HEK293 (cell line): ENCODE results near the gene LGALS3BP.
A peak's percentile ranks its signal among the peaks of the same experiment; 100 is the strongest.

ENCODE experiments used
- CTCF ChIA-PET: fragments of 350-600 bp; formaldehyde crosslinking; extraction: SDS; loops from one replicate; lab custom pipeline; 2021; ENCODE audit warnings: antibody characterized with exemption; lab: Yijun Ruan, JAX
- POLR2A ChIA-PET: fragments of 300-600 bp; formaldehyde crosslinking; extraction: SDS; loops from one replicate; lab custom pipeline; 2020; ENCODE audit warnings: antibody characterized with exemption, inconsistent platforms; lab: Yijun Ruan, JAX
- H3K27ac ChIP-seq: fragments of 200-500 bp; sonication (Bioruptor generic); 2 replicates; pipeline ENCODE4 v1.5.1; 2014; ENCODE audit warnings: low read depth, low read length, control low read depth, inconsistent platforms; ENCODE audit errors: extremely low read depth
- H3K36me3 ChIP-seq, 2 experiments: fragments of 200-500 bp in 1 of 2; sonication (Bioruptor generic) in 1 of 2; 1 replicate in 1 of 2; 2 replicates in 1 of 2; pipeline ENCODE4 v1.5.1; 2014 to 2017; ENCODE audit warnings: inconsistent platforms in 2 of 2, low read length in 2 of 2; ENCODE audit not compliant: control insufficient read depth in 2 of 2, insufficient read depth in 1 of 2
- H3K4me1 ChIP-seq: fragments of 200-500 bp; sonication (Bioruptor generic); 2 replicates; pipeline ENCODE4 v1.5.1; 2014; ENCODE audit warnings: mild to moderate bottlenecking, low read length, inconsistent platforms; ENCODE audit not compliant: control insufficient read depth, insufficient read depth
- H3K4me3 ChIP-seq: 2 replicates; pipeline ENCODE4 v1.5.1; 2011; ENCODE audit warnings: low read depth, mild to moderate bottlenecking, control low read depth, low read length, moderate library complexity
- H3K9me3 ChIP-seq: fragments of 200-500 bp; sonication (Bioruptor generic); 2 replicates; pipeline ENCODE4 v1.5.1; 2014; ENCODE audit warnings: low read depth, low read length, inconsistent platforms; ENCODE audit not compliant: control insufficient read depth, insufficient read depth
- GLIS1 ChIP-seq: fragments of 450-650 bp; formaldehyde crosslinking; IDR thresholded peaks from 2 replicates; pipeline ENCODE4 v1.5.1; 2016; ENCODE audit warnings: missing biosample characterization, missing genetic modification characterization
- KLF17 ChIP-seq: fragments of 450-650 bp; formaldehyde crosslinking; IDR thresholded peaks from 2 replicates; pipeline ENCODE4 v1.5.1; 2016; ENCODE audit warnings: missing biosample characterization, missing genetic modification characterization
- OSR2 ChIP-seq: fragments of 450-650 bp; formaldehyde crosslinking; IDR thresholded peaks from 2 replicates; pipeline ENCODE4 v1.5.1; 2016; ENCODE audit warnings: missing biosample characterization, missing genetic modification characterization
- TCF7L2 ChIP-seq: IDR thresholded peaks from 2 replicates; pipeline ENCODE4 v1.6.1; 2011; ENCODE audit warnings: low read depth, mild to moderate bottlenecking, inconsistent platforms, low read length, moderate library complexity, borderline replicate concordance
- WT1 ChIP-seq: fragments of 450-650 bp; formaldehyde crosslinking; IDR thresholded peaks from 2 replicates; pipeline ENCODE4 v1.5.1; 2016; ENCODE audit warnings: missing biosample characterization, missing genetic modification characterization
- YY2 ChIP-seq: fragments of 450-650 bp; formaldehyde crosslinking; IDR thresholded peaks from 2 replicates; pipeline ENCODE4 v1.5.1; 2016; ENCODE audit warnings: missing biosample characterization, missing genetic modification characterization
- ZBTB48 ChIP-seq: fragments of 450-650 bp; formaldehyde crosslinking; IDR thresholded peaks from 2 replicates; pipeline ENCODE4 v1.5.1; 2016; ENCODE audit warnings: missing biosample characterization, missing genetic modification characterization
- ZBTB49 ChIP-seq: fragments of 450-650 bp; formaldehyde crosslinking; IDR thresholded peaks from 2 replicates; pipeline ENCODE4 v1.5.1; 2016; ENCODE audit warnings: missing biosample characterization, missing genetic modification characterization, low read depth
- ZIC2 ChIP-seq: fragments of 450-650 bp; formaldehyde crosslinking; IDR thresholded peaks from 2 replicates; pipeline ENCODE4 v1.5.1; 2016; ENCODE audit warnings: missing biosample characterization, missing genetic modification characterization
- ZNF112 ChIP-seq: fragments of 450-650 bp; formaldehyde crosslinking; IDR thresholded peaks from 2 replicates; pipeline ENCODE4 v1.5.0; 2017; ENCODE audit warnings: missing biosample characterization, missing genetic modification characterization
- ZNF223 ChIP-seq: fragments of 450-650 bp; formaldehyde crosslinking; IDR thresholded peaks from 2 replicates; pipeline ENCODE4 v1.5.1; 2016; ENCODE audit warnings: missing biosample characterization, missing genetic modification characterization
- ZNF24 ChIP-seq: fragments of 450-650 bp; formaldehyde crosslinking; IDR thresholded peaks from 2 replicates; pipeline ENCODE4 v1.5.1; 2016; ENCODE audit warnings: missing biosample characterization, missing genetic modification characterization
- ZNF48 ChIP-seq: fragments of 450-650 bp; formaldehyde crosslinking; IDR thresholded peaks from 2 replicates; pipeline ENCODE4 v1.5.1; 2016; ENCODE audit warnings: missing biosample characterization, missing genetic modification characterization
- ZNF514 ChIP-seq: fragments of 450-650 bp; formaldehyde crosslinking; IDR thresholded peaks from 2 replicates; pipeline ENCODE4 v1.5.1; 2016; ENCODE audit warnings: missing biosample characterization, missing genetic modification characterization
- ZNF561 ChIP-seq: fragments of 450-650 bp; IDR thresholded peaks from 2 replicates; pipeline ENCODE4 v1.5.1; 2018; ENCODE audit warnings: missing biosample characterization, missing genetic modification characterization, borderline replicate concordance
- ZNF692 ChIP-seq: fragments of 450-650 bp; formaldehyde crosslinking; IDR thresholded peaks from 2 replicates; pipeline ENCODE4 v1.5.1; 2016; ENCODE audit warnings: missing biosample characterization, missing genetic modification characterization
- ZNF701 ChIP-seq: fragments of 450-650 bp; formaldehyde crosslinking; IDR thresholded peaks from 2 replicates; pipeline ENCODE4 v1.5.1; 2016; ENCODE audit warnings: missing biosample characterization, missing genetic modification characterization
- ZNF791 ChIP-seq: fragments of 450-650 bp; formaldehyde crosslinking; IDR thresholded peaks from 2 replicates; pipeline ENCODE4 v1.5.1; 2016; ENCODE audit warnings: missing biosample characterization, missing genetic modification characterization
- ZSCAN18 ChIP-seq: fragments of 450-650 bp; formaldehyde crosslinking; IDR thresholded peaks from 2 replicates; pipeline ENCODE4 v1.5.1; 2016; ENCODE audit warnings: missing biosample characterization, missing genetic modification characterization
- ZSCAN23 ChIP-seq: fragments of 450-650 bp; formaldehyde crosslinking; IDR thresholded peaks from 2 replicates; pipeline ENCODE4 v1.5.1; 2016; ENCODE audit warnings: missing biosample characterization, missing genetic modification characterization

LGALS3BP gene

GRCh38 chr17:79003661-79004411 lies 24.1 kb upstream of the LGALS3BP start:
- ChIA-PET POLR2A (no interaction called here), CTCF (interaction anchor here (0.6 to 2.2 kb wide), 6 partner anchors 9 to 1660 kb away, joined by 3 to 13 read pairs (median 3); no protein-coding TSS in a partner anchor)
- H3K9me3 ChIP-seq = no peaks in the 10 kb centered on the region
- H3K36me3 ChIP-seq = peaks cover 0 to 55% of the 10 kb centered on the region in 2 experiments; a peak in 2 of 3 replicates
- H3K4me3 ChIP-seq = no peak overlapping the region
- peak; percentile 64; the same call in 1 of the 2 replicates for TF ChIP-seq KLF17 (tag by site-specific recombination)
- TF ChIP-seq ZNF701 (tag by site-specific recombination) = 0 out of 2 replicates have a peak, but pooled peaks have one; percentile 19
- no peak for TF ChIP-seq ZNF692 (tag by site-specific recombination)
- no peak for TF ChIP-seq ZNF223 (tag by site-specific recombination)
- peak; percentile 92 for TF ChIP-seq ZBTB48
- TF ChIP-seq ZIC2 (tag by site-specific recombination) = peak; percentile 88
- TF ChIP-seq ZSCAN23 (tag by site-specific recombination) = no peak
- TF ChIP-seq GLIS1 (tag by site-specific recombination) = peak; percentile 71
- TF ChIP-seq TCF7L2 = no peak
- peak; percentile 80 for TF ChIP-seq WT1
- H3K27ac ChIP-seq = no peak overlapping the region
- H3K4me1 ChIP-seq = peaks cover 13% of the 10 kb centered on the region

DNA sequence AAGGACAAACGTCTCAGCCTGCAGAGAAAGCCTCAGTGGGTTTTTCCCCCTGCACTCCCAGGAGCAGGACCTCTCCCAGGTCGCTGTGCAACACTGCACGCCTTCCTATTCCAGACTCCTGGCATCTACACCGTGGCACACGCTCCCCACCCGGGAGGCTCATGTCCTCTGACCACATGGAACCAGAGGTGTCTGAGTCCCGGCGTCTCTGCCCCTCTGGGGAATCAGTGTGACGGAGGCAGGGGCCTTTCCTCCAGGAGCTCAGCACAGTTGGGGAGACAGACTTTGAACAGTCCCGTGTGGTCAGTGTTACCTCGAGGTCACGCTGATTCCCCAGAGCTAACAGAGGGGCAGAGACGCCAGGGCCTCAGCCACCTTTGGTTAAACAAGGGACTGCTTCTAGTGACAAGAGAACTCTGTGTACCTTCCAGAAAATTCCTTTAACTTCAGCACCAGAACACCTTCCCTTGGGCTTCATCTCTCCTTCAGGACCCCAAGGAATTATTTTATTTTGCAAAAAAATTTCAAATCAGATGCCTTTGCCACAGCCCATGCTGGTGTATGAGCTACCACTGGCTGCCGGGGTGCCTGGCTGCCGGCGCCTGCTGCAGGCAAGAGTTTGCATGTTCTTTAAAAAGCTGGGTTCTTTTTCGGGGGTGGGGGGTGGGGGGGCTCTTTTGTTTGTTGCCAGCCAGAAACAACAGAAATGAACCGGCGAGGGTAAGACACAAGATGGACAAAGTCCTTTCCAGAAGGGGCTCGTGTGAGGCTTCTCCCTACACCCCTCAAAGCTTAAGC lies 23.3 kb upstream of the LGALS3BP start:
- H3K36me3 ChIP-seq = peaks cover 0 to 62% of the 10 kb centered on the region in 2 experiments; a peak in 2 of 3 replicates
- H3K4me1 ChIP-seq = peaks cover 7% of the 10 kb centered on the region; the same call in 1 of the 2 replicates
- no peak overlapping the region for H3K4me3 ChIP-seq
- CTCF ChIA-PET = interaction anchor here (0.6 to 2.2 kb wide), 5 partner anchors 9 to 1661 kb away, joined by 3 to 13 read pairs (median 3); no protein-coding TSS in a partner anchor
- H3K9me3 ChIP-seq = no peaks in the 10 kb centered on the region
- TF ChIP-seq ZNF24 = no peak
- TF ChIP-seq ZNF561 (tag by site-specific recombination) = no peak
- no peak for TF ChIP-seq ZNF112 (tag by site-specific recombination)
- no peak for TF ChIP-seq YY2 (tag by site-specific recombination)
- TF ChIP-seq ZBTB49 (tag by site-specific recombination) = no peak
- TF ChIP-seq ZNF48 (tag by site-specific recombination) = no peak
- TF ChIP-seq ZNF514 = no peak
- TF ChIP-seq OSR2 = no peak
- TF ChIP-seq ZSCAN18 (tag by site-specific recombination) = no peak
- no peak for TF ChIP-seq ZNF791 (tag by site-specific recombination)
- POLR2A ChIA-PET = no interaction called here
- H3K27ac ChIP-seq = no peak overlapping the region
